HCT116 (cell line): ENCODE data around the gene DCAF6. TPM values are rescaled to one million over a fixed set of nuclear protein-coding genes. Genes with fewer than 3 reads are reported as not detected.

ENCODE experiments used
- ATAC-seq: fragments of 200-7000 bp; cut with Tn5 transposase; 2 replicates; pipeline ENCODE4 v1.9.1; 2020; ENCODE audit warnings: mild to moderate bottlenecking, moderate library complexity
- BruUV-seq: library from RNA; stranded (reverse); fragments of 400-500 nt; replicated peaks from 2 replicates; lab custom pipeline; 2021; lab: Mats Ljungman, UMichigan
- CTCF ChIA-PET: fragments of 300-600 bp; sonication (Branson Sonifier 250); formaldehyde crosslinking; loops from one replicate; lab custom pipeline; 2021; ENCODE audit warnings: antibody characterized with exemption; lab: Charles Lee
- POLR2A ChIA-PET: fragments of 300-600, 350-600 bp; sonication (Branson Sonifier 250); formaldehyde crosslinking; loops from one replicate; lab custom pipeline; 2021; ENCODE audit warnings: antibody characterized with exemption; lab: Charles Lee
- RAD21 ChIA-PET, 2 experiments: fragments of 300-600 bp; sonication (Branson Sonifier 250); formaldehyde crosslinking; loops; one replicate each; lab custom pipeline; 2023; ENCODE audit warnings: low total read pairs in 2 of 2; ENCODE audit not compliant: uncharacterized antibody in 2 of 2, unreplicated experiment in 2 of 2, low non-redundant PET in 1 of 2; lab: Charles Lee
- DNase-seq: peaks from one replicate; pipeline ENCODE4 v3.0.0-alpha.2; 2010; ENCODE audit warnings: low read depth, low spot score
- H2AFZ ChIP-seq: fragments of 200-600 bp; shearing (Covaris generic), sonication (generic); 2 replicates; pipeline ENCODE4 v1.6.1; 2017; ENCODE audit warnings: low read depth, mixed run types, mixed read lengths, antibody characterized with exemption, low read length; ENCODE audit not compliant: poor library complexity, severe bottlenecking
- H3K27ac ChIP-seq: 2 replicates; pipeline ENCODE4 v1.5.1; 2012; ENCODE audit warnings: low read depth, low read length
- H3K27me3 ChIP-seq: fragments of 200-600 bp; sonication (generic); 2 replicates; pipeline ENCODE4 v1.6.1; 2016; ENCODE audit warnings: mixed run types, low read length, mixed read lengths; ENCODE audit not compliant: insufficient read depth
- H3K36me3 ChIP-seq, 2 experiments: fragments of 200-500 bp in 1 of 2; fragments of 200-600 bp in 1 of 2; sonication (Bioruptor generic) in 1 of 2; sonication (generic) in 1 of 2; 2 replicates each; pipeline versions ENCODE4 v1.5.1 to v1.6.1; 2014 to 2016; ENCODE audit warnings: low read length in 2 of 2, inconsistent platforms in 1 of 2, mixed read lengths in 1 of 2, mixed run types in 1 of 2; ENCODE audit not compliant: insufficient read depth in 2 of 2, control insufficient read depth in 1 of 2
- H3K4me1 ChIP-seq, 2 experiments: fragments of 200-600 bp in 1 of 2; sonication (generic) in 1 of 2; 2 replicates each; pipeline versions ENCODE4 v1.5.1 to v1.6.1; 2012 to 2017; ENCODE audit warnings: low read length in 2 of 2, inconsistent platforms in 1 of 2, mild to moderate bottlenecking in 1 of 2, mixed read lengths in 1 of 2, mixed run types in 1 of 2, moderate library complexity in 1 of 2; ENCODE audit not compliant: insufficient read depth in 2 of 2, control insufficient read depth in 1 of 2
- H3K4me2 ChIP-seq: fragments of 200-600 bp; sonication (generic); 2 replicates; pipeline ENCODE4 v1.6.1; 2017; ENCODE audit warnings: mixed run types, low read length, mixed read lengths
- H3K4me3 ChIP-seq, 2 experiments: fragments of 200-600 bp in 1 of 2; sonication (generic) in 1 of 2; replicated peaks in 1 of 2; 2 replicates each; pipeline ENCODE4 v1.5.1; 2011 to 2016; ENCODE audit warnings: low read length in 2 of 2, control low read depth in 1 of 2, low read depth in 1 of 2, mild to moderate bottlenecking in 1 of 2, mixed read lengths in 1 of 2, mixed run types in 1 of 2
- H3K79me2 ChIP-seq: fragments of 200-600 bp; sonication (generic); 2 replicates; pipeline ENCODE4 v1.6.1; 2017; ENCODE audit warnings: mild to moderate bottlenecking, mixed run types, low read length, moderate library complexity, mixed read lengths; ENCODE audit not compliant: insufficient read depth
- H3K9ac ChIP-seq: fragments of 200-600 bp; sonication (generic); 2 replicates; pipeline ENCODE4 v1.6.1; 2016; ENCODE audit warnings: low read length, mixed read lengths
- H3K9me2 ChIP-seq: fragments of 200-600 bp; sonication (generic), shearing (Covaris generic); 2 replicates; pipeline ENCODE4 v1.6.1; 2017; ENCODE audit warnings: mixed run types, mild to moderate bottlenecking, moderate library complexity; ENCODE audit not compliant: insufficient read depth
- H3K9me3 ChIP-seq, 2 experiments: fragments of 200-500 bp in 1 of 2; fragments of 200-600 bp in 1 of 2; sonication (Bioruptor generic) in 1 of 2; sonication (generic) in 1 of 2; 2 replicates each; pipeline ENCODE4 v1.6.1; 2014 to 2017; ENCODE audit warnings: low read length in 2 of 2, mixed read lengths in 2 of 2, inconsistent platforms in 1 of 2, low read depth in 1 of 2, mild to moderate bottlenecking in 1 of 2, mixed run types in 1 of 2, moderate library complexity in 1 of 2; ENCODE audit not compliant: control insufficient read depth in 1 of 2, insufficient read depth in 1 of 2
- H4K20me1 ChIP-seq: fragments of 200-600 bp; sonication (generic), shearing (Covaris generic); 2 replicates; pipeline ENCODE4 v1.6.1; 2017; ENCODE audit warnings: mixed run types, mild to moderate bottlenecking, moderate library complexity; ENCODE audit not compliant: insufficient read depth
- CBX3 ChIP-seq: IDR thresholded peaks from 2 replicates; pipeline ENCODE4 v1.6.1; 2012; ENCODE audit warnings: low read depth
- EZH2phosphoT487 ChIP-seq: fragments of 200-600 bp; IDR thresholded peaks from 2 replicates; pipeline ENCODE4 v1.6.1; 2018; ENCODE audit warnings: antibody characterized with exemption, borderline replicate concordance
- RAD21 ChIP-seq: IDR thresholded peaks from 2 replicates; pipeline ENCODE4 v1.6.1; 2012; ENCODE audit warnings: low read depth, mild to moderate bottlenecking
- SIN3A ChIP-seq: IDR thresholded peaks from 2 replicates; pipeline ENCODE4 v1.6.1; 2012; ENCODE audit warnings: low read depth
- SP1 ChIP-seq: IDR thresholded peaks from 2 replicates; pipeline ENCODE4 v1.6.1; 2012; ENCODE audit warnings: low read depth
- TCF7L2 ChIP-seq: IDR thresholded peaks from 2 replicates; pipeline ENCODE4 v1.7.0; 2011; ENCODE audit warnings: borderline replicate concordance, inconsistent platforms; ENCODE audit not compliant: insufficient read depth, insufficient read length; ENCODE audit errors: extremely low read depth
- YY1 ChIP-seq: IDR thresholded peaks from 2 replicates; pipeline ENCODE4 v1.6.1; 2011; ENCODE audit warnings: low read length, low read depth, moderate library complexity, mild to moderate bottlenecking; ENCODE audit not compliant: insufficient replicate concordance; ENCODE audit errors: extremely low read depth
- ZFX ChIP-seq: fragments of 450-650 bp; IDR thresholded peaks from 2 replicates; pipeline ENCODE4 v1.6.1; 2017
- intact Hi-C: fragments of 100-400 bp; cut with micrococcal nuclease; formaldehyde crosslinking; loops from 2 replicates; pipeline ENCODE4 v1.10.0; 2022
- total RNA-seq: library from RNA; stranded (reverse); gene quantifications from one replicate; pipeline ENCODE4 v1.2.1, GENCODE V29; 2021; ENCODE audit not compliant: unreplicated experiment
- TF ChIP-seq, protein P1 (sequence below): IDR thresholded peaks from 2 replicates; pipeline ENCODE4 v1.6.1; 2012
- TF ChIP-seq, protein P2 (sequence below), 3 experiments: fragments of 200-600 bp in 1 of 3; sonication (generic) in 1 of 3; IDR thresholded peaks in 2 of 3; conservative IDR thresholded peaks in 1 of 3; 2 replicates each; pipeline ENCODE4 v1.5.1; 2012 to 2017; ENCODE audit warnings: low read depth in 2 of 3, low read length in 2 of 3, antibody characterized with exemption in 1 of 3, borderline replicate concordance in 1 of 3, control low read depth in 1 of 3, mild to moderate bottlenecking in 1 of 3, mixed read lengths in 1 of 3, mixed run types in 1 of 3, moderate library complexity in 1 of 3; ENCODE audit not compliant: insufficient read depth in 1 of 3
- TF ChIP-seq, protein P3 (sequence below): IDR thresholded peaks from 2 replicates; pipeline ENCODE4 v1.6.1; 2012

The DCAF6 gene
- total RNA-seq, 1 experiment from 2014 or later, result 34.2 TPM

DNA sequence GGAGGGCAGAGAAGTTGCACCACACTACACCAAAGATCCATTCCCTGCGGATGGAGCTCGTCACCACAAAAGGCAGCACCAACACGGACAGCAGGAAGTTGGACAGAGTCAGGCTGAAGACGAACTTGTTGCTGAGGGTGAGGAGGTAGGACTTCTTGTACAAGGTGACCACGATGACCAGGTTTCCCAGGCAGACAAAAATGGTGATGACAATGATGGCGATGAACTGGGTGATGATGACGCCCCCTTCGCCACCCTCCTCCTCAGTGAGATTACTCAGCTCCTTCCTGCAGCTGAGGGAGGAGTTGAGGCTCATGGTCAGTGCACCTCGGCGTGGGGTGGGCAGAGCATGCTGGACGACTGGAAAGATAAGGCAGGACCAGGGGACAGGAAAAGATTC, 168.1 kb downstream of the DCAF6 start:
- peaks cover 2 to 7% of the 10 kb centered on the region in 2 experiments; a peak in 1 of 4 replicates for H3K4me1 ChIP-seq
- no peaks in the 10 kb centered on the region for H3K9me2 ChIP-seq
- intact Hi-C loops, result no loop called here
- TF ChIP-seq, protein P1, sequence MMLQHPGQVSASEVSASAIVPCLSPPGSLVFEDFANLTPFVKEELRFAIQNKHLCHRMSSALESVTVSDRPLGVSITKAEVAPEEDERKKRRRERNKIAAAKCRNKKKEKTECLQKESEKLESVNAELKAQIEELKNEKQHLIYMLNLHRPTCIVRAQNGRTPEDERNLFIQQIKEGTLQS, result no peak
- TF ChIP-seq TCF7L2 (no peak), YY1 (no peak)
- RAD21 ChIA-PET, result no interaction called here
- no peak overlapping the region for H3K27ac ChIP-seq
- no peak overlapping the region for H3K9ac ChIP-seq
- no peaks in the 10 kb centered on the region for H3K9me3 ChIP-seq
- H3K79me2 ChIP-seq, result no peaks in the 10 kb centered on the region
- H4K20me1 ChIP-seq, result no peaks in the 10 kb centered on the region
- CTCF ChIA-PET, result no interaction called here
- H2AFZ ChIP-seq, result no peak overlapping the region
- no peak for DNase-seq
- no peak overlapping the region for H3K4me2 ChIP-seq
- no peaks in the 10 kb centered on the region for H3K27me3 ChIP-seq
- no peak for ATAC-seq
- POLR2A ChIA-PET, result no interaction called here
- no peaks in the 10 kb centered on the region for H3K36me3 ChIP-seq
- BruUV-seq, result no TSS peak
- no peak overlapping the region for H3K4me3 ChIP-seq

DNA sequence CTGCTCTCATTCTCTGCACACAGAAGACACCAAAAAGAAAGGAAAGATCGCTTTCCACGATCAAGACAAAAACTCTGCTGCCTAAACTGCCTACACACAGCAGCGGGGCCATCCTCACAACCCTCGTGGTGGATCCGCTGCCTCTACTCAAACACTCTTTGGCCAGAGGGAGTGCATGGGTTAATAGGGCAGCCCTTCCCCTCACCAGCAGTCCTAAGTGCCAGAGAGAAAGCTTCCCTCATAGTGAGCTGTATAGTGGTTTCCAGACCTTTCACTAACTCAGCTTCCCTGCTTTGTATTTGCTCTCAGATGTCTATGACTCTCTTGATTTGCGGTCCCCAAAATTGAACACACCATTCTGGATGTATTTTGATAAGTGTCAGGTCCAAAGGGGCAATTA, 169.4 kb downstream of the DCAF6 start:
- H3K36me3 ChIP-seq, result no peaks in the 10 kb centered on the region
- no peaks in the 10 kb centered on the region for H3K79me2 ChIP-seq
- intact Hi-C loops, result no loop called here
- H3K9me3 ChIP-seq, result no peaks in the 10 kb centered on the region
- no peak overlapping the region for H2AFZ ChIP-seq
- ATAC-seq (no peak), DNase-seq (no peak)
- POLR2A ChIA-PET, result no interaction called here
- CTCF ChIA-PET, result no interaction called here
- no TSS peak for BruUV-seq
- TF ChIP-seq SIN3A (no peak), SP1 (no peak), YY1 (no peak), CBX3 (no peak), EZH2phosphoT487 (no peak), ZFX (no peak), RAD21 (no peak)
- TF ChIP-seq, protein P2, sequence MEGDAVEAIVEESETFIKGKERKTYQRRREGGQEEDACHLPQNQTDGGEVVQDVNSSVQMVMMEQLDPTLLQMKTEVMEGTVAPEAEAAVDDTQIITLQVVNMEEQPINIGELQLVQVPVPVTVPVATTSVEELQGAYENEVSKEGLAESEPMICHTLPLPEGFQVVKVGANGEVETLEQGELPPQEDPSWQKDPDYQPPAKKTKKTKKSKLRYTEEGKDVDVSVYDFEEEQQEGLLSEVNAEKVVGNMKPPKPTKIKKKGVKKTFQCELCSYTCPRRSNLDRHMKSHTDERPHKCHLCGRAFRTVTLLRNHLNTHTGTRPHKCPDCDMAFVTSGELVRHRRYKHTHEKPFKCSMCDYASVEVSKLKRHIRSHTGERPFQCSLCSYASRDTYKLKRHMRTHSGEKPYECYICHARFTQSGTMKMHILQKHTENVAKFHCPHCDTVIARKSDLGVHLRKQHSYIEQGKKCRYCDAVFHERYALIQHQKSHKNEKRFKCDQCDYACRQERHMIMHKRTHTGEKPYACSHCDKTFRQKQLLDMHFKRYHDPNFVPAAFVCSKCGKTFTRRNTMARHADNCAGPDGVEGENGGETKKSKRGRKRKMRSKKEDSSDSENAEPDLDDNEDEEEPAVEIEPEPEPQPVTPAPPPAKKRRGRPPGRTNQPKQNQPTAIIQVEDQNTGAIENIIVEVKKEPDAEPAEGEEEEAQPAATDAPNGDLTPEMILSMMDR (IDR thresholded peaks at IDR 0.05 in 2 of 3, conservative IDR thresholded peaks at IDR 0.05 in 1 of 3; ENCODE audit: borderline replicate concordance in 1 of 3, insufficient read depth in 1 of 3, low read depth in 2 of 3, low read length in 2 of 3), result no peak
- TF ChIP-seq, protein P3, sequence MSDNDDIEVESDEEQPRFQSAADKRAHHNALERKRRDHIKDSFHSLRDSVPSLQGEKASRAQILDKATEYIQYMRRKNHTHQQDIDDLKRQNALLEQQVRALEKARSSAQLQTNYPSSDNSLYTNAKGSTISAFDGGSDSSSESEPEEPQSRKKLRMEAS, result no peak
- no peaks in the 10 kb centered on the region for H3K9me2 ChIP-seq
- H3K4me3 ChIP-seq, result no peak overlapping the region
- no peak overlapping the region for H3K4me2 ChIP-seq
- peaks cover under 1 to 1% of the 10 kb centered on the region in 2 experiments; a peak in 3 of 4 replicates for H3K4me1 ChIP-seq
- RAD21 ChIA-PET, result no interaction called here
- no peak overlapping the region for H3K9ac ChIP-seq
- no peaks in the 10 kb centered on the region for H3K27me3 ChIP-seq
- H4K20me1 ChIP-seq, result no peaks in the 10 kb centered on the region
- H3K27ac ChIP-seq, result no peak overlapping the region
